Epithelial cell of esophagus (primary cell): Measurements from ENCODE around the gene GSG1L.

Source experiments
- DNase-seq: peaks from one replicate; pipeline ENCODE4 v3.0.0; 2010; ENCODE audit warnings: low read depth
- H3K4me3 ChIP-seq: 2 replicates; pipeline ENCODE4 v1.5.1; 2011; ENCODE audit warnings: mild to moderate bottlenecking, low read length, control low read depth
- TF ChIP-seq, protein P1 (sequence below): IDR thresholded peaks from 2 replicates; pipeline ENCODE4 v1.5.1; 2011; ENCODE audit warnings: low read depth, mild to moderate bottlenecking, low read length, control low read depth, inconsistent platforms; ENCODE audit not compliant: insufficient read depth; ENCODE audit errors: missing control alignments

Gene GSG1L

GRCh38 chr16:28106467-28107215, 43.1 kb upstream of the GSG1L start:
- TF ChIP-seq, protein P1, sequence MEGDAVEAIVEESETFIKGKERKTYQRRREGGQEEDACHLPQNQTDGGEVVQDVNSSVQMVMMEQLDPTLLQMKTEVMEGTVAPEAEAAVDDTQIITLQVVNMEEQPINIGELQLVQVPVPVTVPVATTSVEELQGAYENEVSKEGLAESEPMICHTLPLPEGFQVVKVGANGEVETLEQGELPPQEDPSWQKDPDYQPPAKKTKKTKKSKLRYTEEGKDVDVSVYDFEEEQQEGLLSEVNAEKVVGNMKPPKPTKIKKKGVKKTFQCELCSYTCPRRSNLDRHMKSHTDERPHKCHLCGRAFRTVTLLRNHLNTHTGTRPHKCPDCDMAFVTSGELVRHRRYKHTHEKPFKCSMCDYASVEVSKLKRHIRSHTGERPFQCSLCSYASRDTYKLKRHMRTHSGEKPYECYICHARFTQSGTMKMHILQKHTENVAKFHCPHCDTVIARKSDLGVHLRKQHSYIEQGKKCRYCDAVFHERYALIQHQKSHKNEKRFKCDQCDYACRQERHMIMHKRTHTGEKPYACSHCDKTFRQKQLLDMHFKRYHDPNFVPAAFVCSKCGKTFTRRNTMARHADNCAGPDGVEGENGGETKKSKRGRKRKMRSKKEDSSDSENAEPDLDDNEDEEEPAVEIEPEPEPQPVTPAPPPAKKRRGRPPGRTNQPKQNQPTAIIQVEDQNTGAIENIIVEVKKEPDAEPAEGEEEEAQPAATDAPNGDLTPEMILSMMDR, result no peak
- no peak overlapping the region for H3K4me3 ChIP-seq
- DNase-seq, result no peak

DNA sequence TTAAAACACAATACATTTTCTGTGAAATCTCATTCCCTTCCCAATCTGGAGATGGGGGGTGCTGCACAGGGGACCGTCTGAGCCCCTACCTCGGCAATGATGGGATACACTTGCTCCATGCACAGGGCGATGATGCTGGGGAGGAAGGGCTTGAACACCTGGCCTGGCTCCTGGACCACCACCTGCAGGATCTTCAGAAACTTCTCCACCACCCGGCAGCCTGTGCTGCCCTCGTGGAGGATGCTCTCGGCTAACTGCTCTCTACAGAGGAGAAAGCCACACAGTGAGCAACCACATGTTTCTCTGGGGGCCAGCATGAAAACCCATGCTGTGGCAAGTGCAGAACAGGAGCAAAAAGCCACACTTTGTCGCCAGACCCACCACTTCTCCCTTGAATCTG, 42.4 kb upstream of the GSG1L start:
- TF ChIP-seq, protein P1, result no peak
- no peak for DNase-seq
- no peak overlapping the region for H3K4me3 ChIP-seq

DNA sequence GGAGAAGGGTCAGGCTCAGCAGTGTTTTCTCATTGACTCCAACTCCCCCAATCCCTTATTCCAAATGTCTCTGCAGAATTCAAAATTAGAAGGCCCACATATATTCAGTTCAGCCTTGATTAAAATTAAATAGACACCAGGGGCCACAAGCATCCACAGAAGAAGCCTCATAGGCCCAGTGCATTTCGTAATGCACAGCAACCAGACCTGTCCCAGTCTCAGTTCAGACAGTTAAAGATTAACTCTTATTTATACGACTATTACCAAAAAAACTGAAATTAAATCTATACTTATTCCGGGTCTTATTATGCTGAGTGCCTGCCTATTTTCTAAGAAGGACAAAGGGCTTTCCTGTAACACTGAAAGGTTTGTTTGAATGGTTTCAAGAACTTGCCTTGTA, 41.8 kb upstream of the GSG1L start:
- no peak overlapping the region for H3K4me3 ChIP-seq
- TF ChIP-seq, protein P1, result no peak
- DNase-seq, result no peak

DNA sequence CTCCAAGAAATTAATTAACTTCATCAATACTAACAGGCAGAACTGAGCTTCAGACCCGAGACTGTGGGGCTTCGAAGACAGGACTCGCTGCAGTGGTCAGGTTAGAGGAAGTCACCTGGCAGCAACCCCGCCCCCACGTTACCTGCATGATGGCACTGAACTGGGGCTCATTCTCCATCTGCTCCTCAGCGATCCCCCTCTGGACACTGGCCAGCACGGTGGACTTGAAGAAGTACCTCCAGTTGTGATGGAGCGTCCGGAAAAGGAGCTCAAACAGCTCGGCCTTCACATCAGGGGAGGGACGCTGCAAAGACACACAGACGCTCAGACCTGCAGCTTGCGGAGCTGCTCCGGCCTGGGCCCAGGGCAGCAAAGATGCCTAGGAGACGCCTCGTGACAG, 40.9 kb upstream of the GSG1L start:
- TF ChIP-seq, protein P1, result no peak
- H3K4me3 ChIP-seq, result no peak overlapping the region
- DNase-seq, result no peak

GRCh38 chr16:28103516-28104170, 40.1 kb upstream of the GSG1L start:
- no peak for DNase-seq
- TF ChIP-seq, protein P1, result no peak
- no peak overlapping the region for H3K4me3 ChIP-seq

DNA sequence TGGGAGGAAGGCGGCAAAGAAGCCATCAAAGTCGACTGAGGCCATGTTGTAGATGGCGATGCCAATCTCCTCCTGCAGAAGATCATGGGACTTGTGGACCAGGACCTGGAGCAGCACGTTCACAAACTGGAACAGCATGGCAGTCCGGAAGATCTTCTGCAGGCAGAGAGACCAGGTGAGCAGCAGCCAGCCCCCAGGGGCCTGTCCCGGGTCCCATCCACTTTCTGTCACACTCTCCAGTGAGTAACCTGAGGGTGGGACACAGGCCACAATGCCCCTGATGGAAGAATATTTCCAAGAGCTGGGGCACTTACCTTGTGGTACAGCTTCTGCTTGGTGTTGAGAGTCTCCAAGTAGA, 38.0 kb upstream of the GSG1L start:
- H3K4me3 ChIP-seq, result no peak overlapping the region
- no peak for DNase-seq
- TF ChIP-seq, protein P1, result no peak

DNA sequence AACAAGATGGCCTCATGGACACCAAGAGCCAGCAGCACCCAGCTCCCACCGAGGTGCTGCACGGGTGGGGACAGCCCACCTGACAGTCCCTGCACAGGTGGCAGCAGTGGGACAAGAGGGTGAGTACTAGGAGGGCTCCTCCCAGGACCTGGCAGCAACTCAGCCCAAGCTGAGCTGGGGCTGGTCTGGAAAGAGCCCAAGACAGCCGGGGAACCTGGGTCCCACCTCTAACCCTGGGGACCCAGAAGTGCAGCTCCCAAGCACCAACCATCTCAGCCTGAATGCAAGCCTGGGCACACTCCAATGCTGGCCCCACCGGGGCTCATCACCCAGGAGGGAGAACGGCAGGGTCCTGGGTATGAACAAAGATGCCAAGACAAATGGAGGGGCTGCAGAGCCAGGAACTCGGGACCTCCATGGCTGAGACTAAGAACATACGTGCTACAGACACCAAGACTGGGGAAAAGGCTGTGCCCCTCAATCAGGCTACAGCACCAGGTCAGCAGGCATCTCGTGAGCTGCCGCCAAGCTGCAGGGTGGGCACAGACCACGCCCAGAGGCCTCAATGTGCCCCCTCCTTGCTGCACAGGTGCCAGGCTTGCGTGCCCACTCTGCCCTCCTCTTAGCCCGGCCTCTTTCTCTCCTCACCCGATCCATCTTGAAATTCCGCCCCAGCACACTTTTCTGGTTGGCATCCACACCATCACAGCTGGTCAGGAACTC, 37.5 kb upstream of the GSG1L start:
- no peak overlapping the region for H3K4me3 ChIP-seq
- no peak for DNase-seq

More for the DNA sequence above, 37.5 kb upstream of the GSG1L start:
- TF ChIP-seq, protein P1, result no peak
